Limb (tissue), 2 donors: ENCODE data around the gene ZNF460.

ENCODE experiments used
- DNase-seq, 2 donors: peaks; one replicate each; pipeline ENCODE4 v3.0.0-alpha.2; 2016; ENCODE audit errors: extremely low spot score in 2 of 2

The ZNF460 gene

GRCh38 chr19:57338877-57339276, 58.6 kb downstream of the ZNF460 start:
- DNase-seq: no peak

- DNase-seq: no peak
Measured at GRCh38 chr19:57342582-57342981, 62.3 kb downstream of the ZNF460 start.
